LNCAP (cell line): ENCODE measurements around the gene SLF1.

Experiments used
- TF ChIP-seq, protein P1 (sequence below): fragments of 450-650 bp; IDR thresholded peaks from 2 replicates; pipeline ENCODE4 v1.5.1; 2017; ENCODE audit warnings: mild to moderate bottlenecking

SLF1 gene

DNA sequence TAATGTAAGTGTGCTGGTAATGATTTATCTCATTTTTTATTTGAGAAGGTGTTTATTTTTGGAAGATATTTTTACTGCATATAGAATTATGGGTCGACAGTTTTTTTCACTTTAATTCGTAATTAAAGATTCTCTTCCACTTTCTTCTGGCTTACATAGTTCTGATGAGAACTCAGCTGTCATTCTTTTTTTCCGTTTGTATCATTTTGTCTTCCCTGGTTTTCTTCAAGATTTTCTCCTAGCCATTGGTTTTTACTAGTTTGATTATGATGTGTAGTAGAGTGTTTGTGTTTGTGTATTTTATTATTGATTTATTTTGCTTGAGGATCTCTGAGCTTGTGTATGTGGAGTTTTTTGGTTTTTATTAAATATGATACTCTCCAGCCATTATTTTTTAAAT is 21.7 kb downstream of the SLF1 start:
- TF ChIP-seq, protein P1, sequence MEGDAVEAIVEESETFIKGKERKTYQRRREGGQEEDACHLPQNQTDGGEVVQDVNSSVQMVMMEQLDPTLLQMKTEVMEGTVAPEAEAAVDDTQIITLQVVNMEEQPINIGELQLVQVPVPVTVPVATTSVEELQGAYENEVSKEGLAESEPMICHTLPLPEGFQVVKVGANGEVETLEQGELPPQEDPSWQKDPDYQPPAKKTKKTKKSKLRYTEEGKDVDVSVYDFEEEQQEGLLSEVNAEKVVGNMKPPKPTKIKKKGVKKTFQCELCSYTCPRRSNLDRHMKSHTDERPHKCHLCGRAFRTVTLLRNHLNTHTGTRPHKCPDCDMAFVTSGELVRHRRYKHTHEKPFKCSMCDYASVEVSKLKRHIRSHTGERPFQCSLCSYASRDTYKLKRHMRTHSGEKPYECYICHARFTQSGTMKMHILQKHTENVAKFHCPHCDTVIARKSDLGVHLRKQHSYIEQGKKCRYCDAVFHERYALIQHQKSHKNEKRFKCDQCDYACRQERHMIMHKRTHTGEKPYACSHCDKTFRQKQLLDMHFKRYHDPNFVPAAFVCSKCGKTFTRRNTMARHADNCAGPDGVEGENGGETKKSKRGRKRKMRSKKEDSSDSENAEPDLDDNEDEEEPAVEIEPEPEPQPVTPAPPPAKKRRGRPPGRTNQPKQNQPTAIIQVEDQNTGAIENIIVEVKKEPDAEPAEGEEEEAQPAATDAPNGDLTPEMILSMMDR = no peak

DNA sequence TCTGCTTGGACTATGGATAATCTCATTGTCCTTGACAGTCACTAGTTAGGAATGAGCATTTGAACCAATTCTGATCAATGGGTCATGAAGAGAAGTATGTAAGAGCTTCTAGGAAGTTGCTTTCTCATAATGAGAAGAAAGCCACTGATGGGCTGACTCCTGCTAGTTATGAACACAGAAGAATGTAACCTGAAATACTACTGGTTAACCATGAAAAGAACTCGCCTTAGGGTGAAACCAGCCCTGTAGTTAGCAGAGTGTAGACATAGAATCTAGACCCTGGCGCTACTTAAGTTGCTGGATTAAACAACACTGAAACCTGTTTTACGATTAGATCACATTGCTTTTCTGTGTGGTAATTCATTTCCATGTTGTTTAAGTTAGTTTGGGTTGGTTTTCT is 26.6 kb downstream of the SLF1 start:
- TF ChIP-seq, protein P1 = no peak

DNA sequence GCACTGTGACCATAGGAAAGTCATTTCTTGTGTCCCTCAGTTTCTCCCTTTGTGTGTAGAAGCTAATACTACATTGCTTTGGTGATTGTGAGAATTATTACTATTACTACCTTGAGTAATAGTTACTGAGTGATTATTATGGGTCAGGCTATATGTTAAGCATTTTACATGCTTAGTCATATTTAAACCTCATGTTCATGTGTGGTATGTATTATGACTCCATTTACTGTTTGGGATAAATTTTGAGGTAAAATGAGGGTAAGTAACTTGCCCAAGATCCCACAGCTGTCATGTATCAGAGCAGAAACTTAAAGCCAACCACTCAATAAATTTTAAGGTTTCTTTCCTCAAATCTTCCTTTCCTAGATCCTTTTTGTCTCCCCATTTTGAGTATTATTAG is 28.3 kb downstream of the SLF1 start:
- TF ChIP-seq, protein P1 = no peak

DNA sequence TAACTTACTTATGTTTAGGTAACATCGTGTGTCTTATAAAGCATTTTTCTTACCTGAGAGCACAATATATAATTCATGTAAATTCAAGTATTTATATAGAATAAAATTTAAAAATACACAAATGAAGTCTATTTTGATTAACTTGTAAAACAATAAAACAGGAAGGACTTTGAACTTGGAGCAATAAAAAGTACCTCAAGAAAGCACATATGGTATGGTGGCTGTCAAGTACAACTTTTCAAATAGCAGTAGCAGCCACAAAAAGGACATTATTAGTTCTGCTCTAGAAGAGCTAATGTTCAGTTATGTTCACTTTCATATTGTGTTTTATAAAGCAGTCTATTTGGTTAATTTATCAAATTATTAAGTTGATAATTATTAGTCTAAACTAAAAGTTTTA is 31.4 kb downstream of the SLF1 start:
- TF ChIP-seq, protein P1 = no peak

DNA sequence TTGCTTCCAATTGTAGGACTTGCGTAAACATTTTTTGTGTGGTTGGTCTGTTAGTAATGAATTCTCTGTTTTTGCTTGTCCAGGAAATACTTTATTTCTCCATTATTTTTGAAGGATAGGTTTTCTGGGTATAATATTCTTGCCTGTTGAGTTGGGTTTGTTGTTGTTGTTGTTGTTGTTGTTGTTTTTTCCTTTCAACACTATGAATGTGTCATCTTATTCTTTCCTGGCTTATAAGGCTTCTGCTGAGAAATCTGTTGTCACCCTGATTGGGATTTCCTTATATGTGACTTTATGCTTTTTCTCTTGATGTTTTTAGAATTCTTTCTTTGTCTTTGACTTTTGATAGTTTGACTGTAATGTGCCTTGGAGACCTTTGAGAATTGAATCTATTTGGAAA is 39.8 kb downstream of the SLF1 start:
- TF ChIP-seq, protein P1 = no peak

DNA sequence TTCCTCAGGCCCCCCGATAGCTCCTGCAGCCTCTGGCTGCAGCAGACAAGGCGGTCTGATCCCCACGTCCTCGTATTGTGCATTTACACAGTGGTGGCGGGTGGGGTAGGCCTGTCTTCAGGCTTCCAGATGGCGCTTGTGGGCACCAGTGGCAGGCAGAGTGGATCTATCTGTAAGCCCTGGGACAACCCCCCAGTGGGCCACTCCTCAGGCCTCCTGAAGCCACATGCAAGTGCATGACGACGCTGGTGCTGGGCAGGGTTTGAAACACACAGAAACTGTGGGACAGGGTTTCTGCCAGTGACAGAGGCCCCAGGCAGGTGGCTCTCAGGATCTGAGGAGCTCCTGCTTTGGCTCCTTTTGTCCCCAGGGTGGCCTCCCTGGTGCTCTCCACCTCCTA is 42.0 kb downstream of the SLF1 start:
- TF ChIP-seq, protein P1 = no peak

DNA sequence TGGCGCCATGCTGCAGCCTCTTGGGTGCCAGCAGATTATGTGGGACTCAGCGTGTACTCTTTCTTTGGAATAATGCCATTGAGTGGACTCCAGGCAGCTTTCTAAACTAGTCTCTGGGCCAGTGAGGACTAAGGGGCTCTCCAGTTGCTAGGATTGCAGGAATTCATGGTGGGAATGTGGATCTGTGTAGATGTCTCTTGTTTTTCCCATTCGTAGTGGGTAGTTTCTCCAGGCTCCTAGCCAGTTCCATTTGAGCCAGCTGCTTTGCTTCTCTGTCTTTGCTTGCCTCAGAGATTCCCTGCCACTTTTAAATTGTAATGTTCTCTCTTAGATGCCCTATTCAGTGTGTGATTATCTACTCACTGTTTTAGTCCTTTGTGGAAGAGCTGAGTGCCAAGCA is 42.6 kb downstream of the SLF1 start:
- TF ChIP-seq, protein P1 = no peak

DNA sequence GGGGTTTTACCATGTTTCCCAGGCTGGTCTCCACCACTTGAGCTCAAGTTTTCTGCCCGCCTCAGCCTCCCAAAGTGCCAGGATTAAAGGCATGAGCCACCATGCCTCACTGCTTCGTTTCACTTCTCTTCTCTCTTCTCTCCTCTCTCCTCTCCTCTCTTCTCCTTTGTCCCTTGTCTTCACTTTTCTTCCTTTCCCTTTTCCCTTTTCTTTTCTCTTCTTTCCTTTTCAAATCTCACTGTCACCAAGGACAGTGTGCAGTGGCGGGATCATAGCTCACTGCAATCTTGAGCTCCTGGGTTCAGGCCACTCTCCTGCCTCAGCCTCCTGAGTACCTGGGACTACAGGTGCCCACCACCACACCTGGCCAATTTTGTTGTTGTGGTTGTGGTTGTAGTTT is 49.5 kb downstream of the SLF1 start:
- TF ChIP-seq, protein P1 = no peak
